Measurements from ENCODE around the gene ATP1A3.
"Not testable (repeated sequence)": the region's sequence is repeated elsewhere in the genome, so short reads cannot be mapped to it uniquely, and the experiment has no call there.

The ATP1A3 gene

GRCh38 chr19:42010245-42011126 lies 16.5 kb upstream of the ATP1A3 start:
- no peak for DNase-seq

GRCh38 chr19:42006569-42006968 lies 12.5 kb upstream of the ATP1A3 start:
- DNase-seq: no peak

GRCh38 chr19:42005504-42005903 lies 11.5 kb upstream of the ATP1A3 start:
- DNase-seq: no peak

- no peak for DNase-seq
Observed at GRCh38 chr19:42003506-42004294, 9.7 kb upstream of the ATP1A3 start.

- no peak for DNase-seq
Observed at GRCh38 chr19:41999878-42000208, 5.8 kb upstream of the ATP1A3 start.

- DNase-seq: no peak
Observed at GRCh38 chr19:41999071-41999877, 5.2 kb upstream of the ATP1A3 start.

GRCh38 chr19:41998246-41999020 lies 4.4 kb upstream of the ATP1A3 start:
- peak; percentile 48 to 57 for DNase-seq

GRCh38 chr19:41997851-41998229 lies 3.8 kb upstream of the ATP1A3 start:
- DNase-seq: no peak

GRCh38 chr19:41997121-41997850 lies 3.3 kb upstream of the ATP1A3 start:
- DNase-seq: peak; percentile 39 to 43

GRCh38 chr19:41995959-41996797 lies 2.1 kb upstream of the ATP1A3 start:
- DNase-seq: no peak

GRCh38 chr19:41994994-41995958 lies 1.2 kb upstream of the ATP1A3 start:
- DNase-seq: no peak

- DNase-seq: no peak
Observed at GRCh38 chr19:41994521-41994971, 516 bp upstream of the ATP1A3 start.

- not testable (repeated sequence) for DNase-seq
Observed at GRCh38 chr19:41991925-41992569, 2.0 kb downstream of the ATP1A3 start.

- no peak for DNase-seq
Observed at GRCh38 chr19:41991025-41991424, 3.0 kb downstream of the ATP1A3 start.

GRCh38 chr19:41990615-41991014 lies 3.4 kb downstream of the ATP1A3 start:
- no peak for DNase-seq

GRCh38 chr19:41990028-41990427 lies 4.0 kb downstream of the ATP1A3 start:
- no peak for DNase-seq

GRCh38 chr19:41988947-41989346 lies 5.1 kb downstream of the ATP1A3 start:
- DNase-seq: no peak

GRCh38 chr19:41987141-41987860 lies 6.7 kb downstream of the ATP1A3 start:
- DNase-seq: no peak

Measured in stimulated activated CD4-positive, alpha-beta T cell treated with anti-CD3 and anti-CD28 coated beads, Interleukin-2, amount 100 ng/mL, for 48 hours (primary cell).